ENCODE results near the gene RASAL2. TPM values are rescaled to one million over a fixed set of nuclear protein-coding genes. Genes with fewer than 3 reads are reported as not detected.

Gene RASAL2
- total RNA-seq, 1 experiment from 2014 or later = 22.2 TPM

GRCh38 chr1:178376008-178376407, 282.1 kb downstream of the RASAL2 start:
- H3T11ph ChIP-seq (ENCODE audit: low read length) = no peak overlapping the region
- H2BK5ac ChIP-seq (ENCODE audit: insufficient read length, low read length) = no peak overlapping the region
- no peak overlapping the region for H3K18ac ChIP-seq (ENCODE audit: insufficient read length, low read depth, low read length)
- H3K56ac ChIP-seq (ENCODE audit: insufficient read length, low read depth, low read length) = no peak overlapping the region
- no peak overlapping the region for H3K4me3 Mint-ChIP-seq
- no peak overlapping the region for H2BK12ac ChIP-seq (ENCODE audit: insufficient read length, low read depth, low read length)
- H4K91ac ChIP-seq (ENCODE audit: insufficient read length, low read depth, low read length) = no peak overlapping the region
- H3K9me3 ChIP-seq (ENCODE audit: control insufficient read depth, low read depth, low read length) = no peaks in the 10 kb centered on the region
- H2AFZ ChIP-seq (ENCODE audit: low read length) = no peak overlapping the region
- no peak overlapping the region for H2BK120ac ChIP-seq (ENCODE audit: low read depth, low read length, poor library complexity, severe bottlenecking)
- H3K27ac ChIP-seq (ENCODE audit: insufficient read length, low read depth, low read length) = no peak overlapping the region
- H3K79me2 ChIP-seq (ENCODE audit: insufficient read depth, low read length) = no peaks in the 10 kb centered on the region
- no peak overlapping the region for H2BK20ac ChIP-seq (ENCODE audit: low read depth, low read length, poor library complexity, severe bottlenecking)
- no peak for DNase-seq
- H3K23me2 ChIP-seq (ENCODE audit: insufficient read length, low read depth, low read length, poor library complexity, severe bottlenecking) = no peaks in the 10 kb centered on the region
- TF ChIP-seq CTCF (conservative IDR thresholded peaks at IDR 0.05) = no peak
- no peak overlapping the region for H3K14ac ChIP-seq (ENCODE audit: insufficient read depth, low read length)
- H4K5ac ChIP-seq (ENCODE audit: insufficient read length, low read depth, low read length) = no peak overlapping the region
- H3K4me1 Mint-ChIP-seq = peaks cover 14 to 15% of the 10 kb centered on the region in 2 experiments
- H3K4me2 ChIP-seq (ENCODE audit: insufficient read depth, insufficient read length, low read length) = no peak overlapping the region
- no peaks in the 10 kb centered on the region for H4K20me1 ChIP-seq (ENCODE audit: control insufficient read depth, insufficient read depth, insufficient read length)
- H2AK5ac ChIP-seq (ENCODE audit: insufficient read length, low read length) = no peak overlapping the region
- H3K36me3 Mint-ChIP-seq (ENCODE audit: insufficient read depth in 1 of 3, low read depth in 3 of 3) = no peaks in the 10 kb centered on the region
- no peaks in the 10 kb centered on the region for H3K27me3 ChIP-seq (ENCODE audit: insufficient read depth, low read length)
- H3K27ac Mint-ChIP-seq = no peak overlapping the region
- H3K4ac ChIP-seq (ENCODE audit: low read depth, low read length) = no peak overlapping the region
- no peak overlapping the region for H3K9ac ChIP-seq (ENCODE audit: extremely low read depth, insufficient read length, low read length)
- H3K23ac ChIP-seq (ENCODE audit: insufficient read length, low read depth, low read length) = no peak overlapping the region
- H2BK15ac ChIP-seq (ENCODE audit: low read depth, low read length) = no peak overlapping the region
- WGBS (ENCODE audit: extremely low coverage, insufficient read length, low lambda C conversion rate) = no CpG with 5 or more reads among the region's 2 CpGs
- H3K4me1 ChIP-seq (ENCODE audit: insufficient read depth, low read length) = peaks cover 6% of the 10 kb centered on the region; the same call in 1 of the 2 replicates
- no peaks in the 10 kb centered on the region for H3K79me1 ChIP-seq (ENCODE audit: insufficient read depth, low read depth, low read length, poor library complexity, severe bottlenecking)
- no peaks in the 10 kb centered on the region for H3K27me3 Mint-ChIP-seq (ENCODE audit: low read depth)
- H3K9me3 Mint-ChIP-seq = no peaks in the 10 kb centered on the region
- no peak overlapping the region for H4K8ac ChIP-seq (replicated peaks; ENCODE audit: insufficient read length, low read depth, low read length)
